Bronchial epithelial cell (primary cell): ENCODE data around the gene F10. TPM values are rescaled to one million over a fixed set of nuclear protein-coding genes. Genes with fewer than 3 reads are reported as not detected.

Experiments
- DNase-seq: peaks from one replicate; pipeline ENCODE4 v3.0.0-alpha.2; 2010; ENCODE audit warnings: low read depth
- FAIRE-seq: peaks from 2 replicates; lab custom pipeline; 2011; peaks lifted over from hg19 to GRCh38; lab: Jason Lieb, UNC
- H3K27me3 ChIP-seq: 2 replicates; pipeline ENCODE4 v1.5.1; 2011; ENCODE audit warnings: low read length; ENCODE audit not compliant: control insufficient read depth, insufficient read depth
- H3K36me3 ChIP-seq: 2 replicates; pipeline ENCODE4 v1.5.1; 2011; ENCODE audit warnings: low read length; ENCODE audit not compliant: control insufficient read depth, insufficient read depth
- H3K4me3 ChIP-seq: 2 replicates; pipeline ENCODE4 v1.5.1; 2011; ENCODE audit warnings: mild to moderate bottlenecking, low read depth, low read length, control low read depth
- total RNA-seq: library from RNA; depleted of rRNA; stranded (reverse); fragments of >200 nt; gene quantifications from 2 replicates; pipeline ENCODE4 v1.2.1, GENCODE V29; 2014
- TF ChIP-seq, protein P1 (sequence below): IDR thresholded peaks from 2 replicates; pipeline ENCODE4 v1.5.1; 2011; ENCODE audit warnings: mild to moderate bottlenecking, moderate library complexity, low read length, control low read depth, inconsistent platforms; ENCODE audit not compliant: insufficient read depth, severe bottlenecking

Gene F10
- total RNA-seq, 1 donor from 2014 or later, result 0.26 TPM

DNA sequence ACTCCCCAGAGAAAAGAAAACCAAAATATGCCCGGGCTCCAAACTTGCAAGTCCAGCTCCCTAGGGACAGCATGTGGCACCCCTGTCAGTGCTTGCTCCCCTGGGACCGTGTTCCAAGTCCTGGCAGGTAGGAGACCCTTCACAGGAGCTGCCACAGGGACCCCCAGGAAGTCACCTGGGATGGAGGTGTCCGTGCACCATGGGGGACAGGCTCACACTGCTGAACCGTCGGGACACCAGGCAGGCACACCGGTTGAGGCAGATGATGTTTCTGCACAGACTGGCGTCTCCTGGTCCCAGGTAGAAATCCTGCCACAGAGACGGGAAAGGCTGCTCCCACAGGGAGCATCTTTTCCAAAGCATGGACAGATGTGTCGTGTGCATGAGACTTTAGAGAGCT, 24.2 kb downstream of the F10 start:
- Histone ChIP-seq H3K27me3 (no peaks in the 10 kb centered on the region), H3K4me3 (no peak overlapping the region), H3K36me3 (no peaks in the 10 kb centered on the region)
- TF ChIP-seq, protein P1, sequence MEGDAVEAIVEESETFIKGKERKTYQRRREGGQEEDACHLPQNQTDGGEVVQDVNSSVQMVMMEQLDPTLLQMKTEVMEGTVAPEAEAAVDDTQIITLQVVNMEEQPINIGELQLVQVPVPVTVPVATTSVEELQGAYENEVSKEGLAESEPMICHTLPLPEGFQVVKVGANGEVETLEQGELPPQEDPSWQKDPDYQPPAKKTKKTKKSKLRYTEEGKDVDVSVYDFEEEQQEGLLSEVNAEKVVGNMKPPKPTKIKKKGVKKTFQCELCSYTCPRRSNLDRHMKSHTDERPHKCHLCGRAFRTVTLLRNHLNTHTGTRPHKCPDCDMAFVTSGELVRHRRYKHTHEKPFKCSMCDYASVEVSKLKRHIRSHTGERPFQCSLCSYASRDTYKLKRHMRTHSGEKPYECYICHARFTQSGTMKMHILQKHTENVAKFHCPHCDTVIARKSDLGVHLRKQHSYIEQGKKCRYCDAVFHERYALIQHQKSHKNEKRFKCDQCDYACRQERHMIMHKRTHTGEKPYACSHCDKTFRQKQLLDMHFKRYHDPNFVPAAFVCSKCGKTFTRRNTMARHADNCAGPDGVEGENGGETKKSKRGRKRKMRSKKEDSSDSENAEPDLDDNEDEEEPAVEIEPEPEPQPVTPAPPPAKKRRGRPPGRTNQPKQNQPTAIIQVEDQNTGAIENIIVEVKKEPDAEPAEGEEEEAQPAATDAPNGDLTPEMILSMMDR, result no peak
- FAIRE-seq (no peak), DNase-seq (no peak)

- Histone ChIP-seq H3K27me3 (peaks cover 3% of the 10 kb centered on the region), H3K36me3 (no peaks in the 10 kb centered on the region), H3K4me3 (no peak overlapping the region)
- TF ChIP-seq, protein P1, result no peak
- DNase-seq, result no peak
- no peak for FAIRE-seq
These were observed 24.6 kb downstream of the F10 start for GRCh38 chr13:113147206-113147605.

- no peak for FAIRE-seq
- TF ChIP-seq, protein P1, result no peak
- no peak for DNase-seq
- Histone ChIP-seq H3K36me3 (no peaks in the 10 kb centered on the region), H3K27me3 (peaks cover 5% of the 10 kb centered on the region), H3K4me3 (no peak overlapping the region)
These were observed 25.8 kb downstream of the F10 start for GRCh38 chr13:113148407-113148806.

- FAIRE-seq, result no peak
- peaks cover 5% of the 10 kb centered on the region for H3K27me3 ChIP-seq
- no peak for DNase-seq
These were observed 26.4 kb downstream of the F10 start for GRCh38 chr13:113148940-113149503.

GRCh38 chr13:113149711-113150549, 27.3 kb downstream of the F10 start:
- no peaks in the 10 kb centered on the region for H3K36me3 ChIP-seq
- no peak overlapping the region for H3K4me3 ChIP-seq
- FAIRE-seq (no peak), DNase-seq (no peak)
- H3K27me3 ChIP-seq, result peaks cover 5% of the 10 kb centered on the region
- TF ChIP-seq, protein P1, result no peak

More at GRCh38 chr13:113148940-113149503, 26.4 kb downstream of the F10 start:
- H3K36me3 ChIP-seq, result no peaks in the 10 kb centered on the region
- TF ChIP-seq, protein P1, result no peak
- H3K4me3 ChIP-seq, result no peak overlapping the region
